ENCODE measurements around the gene ATP5F1C.

- TF ChIP-seq EP300 (IDR thresholded peaks at IDR 0.05; ENCODE audit: borderline replicate concordance in 1 of 2, control insufficient read depth in 1 of 2, low read depth in 2 of 2, low read length in 2 of 2), result no peak
- no peak for TF ChIP-seq CTCF (IDR thresholded peaks at IDR 0.05 in 2 of 3, conservative IDR thresholded peaks at IDR 0.05 in 1 of 3; ENCODE audit: control insufficient read depth in 2 of 3, extremely low read depth in 1 of 3, insufficient read depth in 1 of 3, low read depth in 3 of 3, low read length in 3 of 3)
- TF ChIP-seq EED (IDR thresholded peaks at IDR 0.05; ENCODE audit: low read depth), result no peak
- no peak for TF ChIP-seq BHLHE40 (IDR thresholded peaks at IDR 0.05; ENCODE audit: borderline replicate concordance in 1 of 2, low read depth in 2 of 2, low read length in 1 of 2)
- TF ChIP-seq REST (IDR thresholded peaks at IDR 0.05; ENCODE audit: low read depth, low read length), result no peak
- no peak for TF ChIP-seq ETV6 (conservative IDR thresholded peaks at IDR 0.05 in 1 of 2, IDR thresholded peaks at IDR 0.05 in 1 of 2; ENCODE audit: borderline replicate concordance in 1 of 2, low read depth in 1 of 2)
- no peak for TF ChIP-seq EZH2 (IDR thresholded peaks at IDR 0.05; ENCODE audit: borderline replicate concordance, control insufficient read depth, low read depth, low read length)
- no peak for TF ChIP-seq PKNOX1 (IDR thresholded peaks at IDR 0.05)
- TF ChIP-seq USF2 (IDR thresholded peaks at IDR 0.05; ENCODE audit: borderline replicate concordance, low read depth, low read length), result no peak
- no peak for TF ChIP-seq MAX (IDR thresholded peaks at IDR 0.05; ENCODE audit: low read depth, low read length)
- TF ChIP-seq ZZZ3 (IDR thresholded peaks at IDR 0.05; ENCODE audit: control insufficient read depth, insufficient read length, low read depth), result no peak
Measured at GRCh38 chr10:7766241-7766640, 21.7 kb upstream of the ATP5F1C start.
